Spleen (tissue), 7 donors: ENCODE data around the gene TMEM86A.

Experiments
- POLR2A ChIP-seq, 3 donors: fragments of 450-650 bp; IDR thresholded peaks; one replicate each; pipeline ENCODE4 v1.5.1; 2017; ENCODE audit warnings: antibody characterized with exemption in 3 of 3, mild to moderate bottlenecking in 1 of 3
- TF ChIP-seq, protein P1 (sequence below), 11 experiments: fragments of 200-600 bp in 7 of 11; fragments of 450-650 bp in 4 of 11; sonication (generic) in 4 of 11; IDR thresholded peaks in 8 of 11; conservative IDR thresholded peaks in 3 of 11; 1 replicate in 7 of 11; 2 replicates in 4 of 11; pipeline versions ENCODE4 v1.4.0 to v1.8.0; 2016 to 2021; ENCODE audit warnings: antibody characterized with exemption in 11 of 11, inconsistent platforms in 4 of 11, mild to moderate bottlenecking in 1 of 11
- donor health status: DM: no; HTN: no; CAD: no; lungs with moderate emphysema.
- donor health status: DM: no; HTN: no; CAD: no.
- donor health status: DM: no; HTN: no; CAD: no.

DNA sequence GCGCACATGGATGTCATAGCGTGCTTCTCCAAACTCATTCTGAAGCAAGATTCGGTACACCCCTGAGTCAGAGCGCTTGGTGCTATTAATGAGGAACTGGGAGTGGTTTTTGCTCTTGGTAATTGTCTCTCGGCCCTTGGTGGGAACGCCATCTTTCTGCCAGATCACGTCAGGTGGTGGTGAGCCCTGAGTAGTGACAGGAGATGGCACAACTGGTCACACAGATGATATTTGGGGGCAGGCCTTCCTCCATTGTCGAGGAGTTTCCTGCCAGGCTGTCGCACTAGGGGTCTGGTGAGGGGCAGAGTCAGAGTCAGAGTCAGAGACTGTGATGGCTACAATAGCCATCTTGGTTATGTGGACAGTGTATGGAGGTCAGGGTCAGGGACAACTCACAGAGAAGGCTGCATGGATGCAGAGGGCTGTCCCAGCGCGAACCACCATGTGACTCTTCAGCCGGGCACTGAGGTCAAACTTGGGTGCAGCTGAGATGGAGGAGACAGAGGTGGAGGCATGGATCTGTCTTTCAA, 9.3 kb downstream of the TMEM86A start:
- TF ChIP-seq, protein P1, sequence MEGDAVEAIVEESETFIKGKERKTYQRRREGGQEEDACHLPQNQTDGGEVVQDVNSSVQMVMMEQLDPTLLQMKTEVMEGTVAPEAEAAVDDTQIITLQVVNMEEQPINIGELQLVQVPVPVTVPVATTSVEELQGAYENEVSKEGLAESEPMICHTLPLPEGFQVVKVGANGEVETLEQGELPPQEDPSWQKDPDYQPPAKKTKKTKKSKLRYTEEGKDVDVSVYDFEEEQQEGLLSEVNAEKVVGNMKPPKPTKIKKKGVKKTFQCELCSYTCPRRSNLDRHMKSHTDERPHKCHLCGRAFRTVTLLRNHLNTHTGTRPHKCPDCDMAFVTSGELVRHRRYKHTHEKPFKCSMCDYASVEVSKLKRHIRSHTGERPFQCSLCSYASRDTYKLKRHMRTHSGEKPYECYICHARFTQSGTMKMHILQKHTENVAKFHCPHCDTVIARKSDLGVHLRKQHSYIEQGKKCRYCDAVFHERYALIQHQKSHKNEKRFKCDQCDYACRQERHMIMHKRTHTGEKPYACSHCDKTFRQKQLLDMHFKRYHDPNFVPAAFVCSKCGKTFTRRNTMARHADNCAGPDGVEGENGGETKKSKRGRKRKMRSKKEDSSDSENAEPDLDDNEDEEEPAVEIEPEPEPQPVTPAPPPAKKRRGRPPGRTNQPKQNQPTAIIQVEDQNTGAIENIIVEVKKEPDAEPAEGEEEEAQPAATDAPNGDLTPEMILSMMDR (IDR thresholded peaks at IDR 0.05 in 8 of 11, conservative IDR thresholded peaks at IDR 0.05 in 3 of 11): no peak
- TF ChIP-seq POLR2A (IDR thresholded peaks at IDR 0.05): no peak
